Transverse colon (tissue), 4 donors: ENCODE results near the gene NHERF1.
A peak's percentile ranks its signal among the peaks of the same experiment; 100 is the strongest.

ENCODE experiments used
- CTCF ChIP-seq, 5 experiments: fragments of 200-600 bp in 3 of 5; fragments of 450-650 bp in 2 of 5; sonication (generic) in 3 of 5; IDR thresholded peaks; 1 replicate in 2 of 5; 2 replicates in 3 of 5; pipeline ENCODE4 v1.5.1; 2016 to 2017; ENCODE audit warnings: antibody characterized with exemption in 5 of 5, inconsistent platforms in 3 of 5, mild to moderate bottlenecking in 2 of 5, moderate library complexity in 1 of 5
- EP300 ChIP-seq: sonication (generic); formaldehyde crosslinking; IDR thresholded peaks from one replicate; pipeline ENCODE4 v1.6.1; 2017; ENCODE audit warnings: antibody characterized with exemption, low read depth
- POLR2AphosphoS5 ChIP-seq, 3 donors: sonication (generic); formaldehyde crosslinking; IDR thresholded peaks; one replicate each; pipeline ENCODE4 v1.6.1; 2016; ENCODE audit warnings: antibody characterized with exemption in 3 of 3

GRCh38 chr17:74737299-74738050 is 11.0 kb upstream of the NHERF1 start:
- TF ChIP-seq CTCF (IDR thresholded peaks at IDR 0.05) (peak in 4 of 5 experiments; percentile 20 to 46 (median 27)), EP300 (no peak), POLR2AphosphoS5 (IDR thresholded peaks at IDR 0.05) (no peak)
